Measurements from ENCODE around the gene HFM1.

- no peak for TF ChIP-seq POLR2AphosphoS5 (IDR thresholded peaks at IDR 0.05)
- no peak for TF ChIP-seq CTCF (IDR thresholded peaks at IDR 0.05)
- TF ChIP-seq POLR2A (IDR thresholded peaks at IDR 0.05), result no peak
Observed at GRCh38 chr1:91307784-91308409, 96.7 kb downstream of the HFM1 start.

Data from gastroesophageal sphincter (tissue), 3 donors.